Measurements from ENCODE around the gene D2HGDH. TPM values are rescaled to one million over a fixed set of nuclear protein-coding genes. Genes with fewer than 3 reads are reported as not detected.

The D2HGDH gene
- total RNA-seq, 1 experiment from 2014 or later = 10.0 TPM

GRCh38 chr2:241762321-241762932 lies 28.0 kb downstream of the D2HGDH start:
- Histone ChIP-seq H3K79me2 (ENCODE audit: insufficient read depth, low read length) (no peaks in the 10 kb centered on the region), H3K79me1 (ENCODE audit: insufficient read depth, low read depth, low read length, poor library complexity, severe bottlenecking) (no peaks in the 10 kb centered on the region), H3K23me2 (ENCODE audit: insufficient read length, low read depth, low read length, poor library complexity, severe bottlenecking) (no peaks in the 10 kb centered on the region), H3K18ac (ENCODE audit: insufficient read length, low read depth, low read length) (no peak overlapping the region), H4K5ac (ENCODE audit: insufficient read length, low read depth, low read length) (no peak overlapping the region), H3T11ph (ENCODE audit: low read length) (no peak overlapping the region), H4K20me1 (ENCODE audit: control insufficient read depth, insufficient read depth, insufficient read length) (no peaks in the 10 kb centered on the region), H3K56ac (ENCODE audit: insufficient read length, low read depth, low read length) (no peak overlapping the region), H2BK12ac (ENCODE audit: insufficient read length, low read depth, low read length) (no peak overlapping the region), H3K9me3 (ENCODE audit: control insufficient read depth, low read depth, low read length) (no peaks in the 10 kb centered on the region), H3K14ac (ENCODE audit: insufficient read depth, low read length) (no peak overlapping the region), H2BK15ac (ENCODE audit: low read depth, low read length) (no peak overlapping the region), H3K4me1 (ENCODE audit: insufficient read depth, low read length) (no peaks in the 10 kb centered on the region), H2BK120ac (ENCODE audit: low read depth, low read length, poor library complexity, severe bottlenecking) (no peak overlapping the region), H2BK5ac (ENCODE audit: insufficient read length, low read length) (no peak overlapping the region), H3K27ac (ENCODE audit: insufficient read length, low read depth, low read length) (no peak overlapping the region), H4K91ac (ENCODE audit: insufficient read length, low read depth, low read length) (no peak overlapping the region), H3K9ac (ENCODE audit: extremely low read depth, insufficient read length, low read length) (no peak overlapping the region), H2AK5ac (ENCODE audit: insufficient read length, low read length) (no peak overlapping the region), H3K4ac (ENCODE audit: low read depth, low read length) (no peak overlapping the region), H2AFZ (ENCODE audit: low read length) (no peak overlapping the region), H3K4me2 (ENCODE audit: insufficient read depth, insufficient read length, low read length) (no peak overlapping the region), H3K27me3 (ENCODE audit: insufficient read depth, low read length) (no peaks in the 10 kb centered on the region), H2BK20ac (ENCODE audit: low read depth, low read length, poor library complexity, severe bottlenecking) (no peak overlapping the region), H3K23ac (ENCODE audit: insufficient read length, low read depth, low read length) (no peak overlapping the region), H4K8ac (replicated peaks; ENCODE audit: insufficient read length, low read depth, low read length) (no peak overlapping the region)
- Mint-ChIP-seq H3K36me3 (ENCODE audit: insufficient read depth in 1 of 3, low read depth in 3 of 3) (peaks cover 15 to 18% (median 15%) of the 10 kb centered on the region in 3 experiments), H3K4me1 (peaks cover 4 to 16% of the 10 kb centered on the region in 2 experiments), H3K27me3 (ENCODE audit: low read depth) (no peaks in the 10 kb centered on the region; the same call in 1 of the 2 replicates), H3K27ac (peak overlapping the region in 2 of 3 experiments; percentile 20 to 88; a peak in 4 of 7 replicates), H3K4me3 (no peak overlapping the region), H3K9me3 (peaks cover 11 to 14% of the 10 kb centered on the region in 2 experiments)
- TF ChIP-seq, protein P1, sequence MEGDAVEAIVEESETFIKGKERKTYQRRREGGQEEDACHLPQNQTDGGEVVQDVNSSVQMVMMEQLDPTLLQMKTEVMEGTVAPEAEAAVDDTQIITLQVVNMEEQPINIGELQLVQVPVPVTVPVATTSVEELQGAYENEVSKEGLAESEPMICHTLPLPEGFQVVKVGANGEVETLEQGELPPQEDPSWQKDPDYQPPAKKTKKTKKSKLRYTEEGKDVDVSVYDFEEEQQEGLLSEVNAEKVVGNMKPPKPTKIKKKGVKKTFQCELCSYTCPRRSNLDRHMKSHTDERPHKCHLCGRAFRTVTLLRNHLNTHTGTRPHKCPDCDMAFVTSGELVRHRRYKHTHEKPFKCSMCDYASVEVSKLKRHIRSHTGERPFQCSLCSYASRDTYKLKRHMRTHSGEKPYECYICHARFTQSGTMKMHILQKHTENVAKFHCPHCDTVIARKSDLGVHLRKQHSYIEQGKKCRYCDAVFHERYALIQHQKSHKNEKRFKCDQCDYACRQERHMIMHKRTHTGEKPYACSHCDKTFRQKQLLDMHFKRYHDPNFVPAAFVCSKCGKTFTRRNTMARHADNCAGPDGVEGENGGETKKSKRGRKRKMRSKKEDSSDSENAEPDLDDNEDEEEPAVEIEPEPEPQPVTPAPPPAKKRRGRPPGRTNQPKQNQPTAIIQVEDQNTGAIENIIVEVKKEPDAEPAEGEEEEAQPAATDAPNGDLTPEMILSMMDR (conservative IDR thresholded peaks at IDR 0.05) = no peak
- DNase-seq = peak; percentile 41
- no CpG with 5 or more reads among the region's 18 CpGs for WGBS (ENCODE audit: extremely low coverage, insufficient read length, low lambda C conversion rate)
